ENCODE results near the gene AHCTF1.

- TF ChIP-seq CTCF (IDR thresholded peaks at IDR 0.05; ENCODE audit: low read depth, low read length, missing input control) (no peak), EGR1 (IDR thresholded peaks at IDR 0.05; ENCODE audit: low read depth in 2 of 2) (no peak), MAX (IDR thresholded peaks at IDR 0.05) (no peak), RAD21 (IDR thresholded peaks at IDR 0.05) (no peak)
Measured at GRCh38 chr1:246878551-246878950, 53.2 kb downstream of the AHCTF1 start.
